ENCODE results near the gene IL2RA.
"Not testable (repeated sequence)": the region's sequence is repeated elsewhere in the genome, so short reads cannot be mapped to it uniquely, and the experiment has no call there.

Gene IL2RA

GRCh38 chr10:6013413-6014192 is 48.6 kb downstream of the IL2RA start:
- DNase-seq (ENCODE audit: low spot score): no peak

GRCh38 chr10:6012121-6012905 is 49.9 kb downstream of the IL2RA start:
- no peak for DNase-seq (ENCODE audit: low spot score)

GRCh38 chr10:6011558-6011957 is 50.6 kb downstream of the IL2RA start:
- no peak for DNase-seq (ENCODE audit: low spot score)

- no peak for DNase-seq (ENCODE audit: low spot score)
Observed at GRCh38 chr10:6010569-6010968, 51.6 kb downstream of the IL2RA start.

GRCh38 chr10:6009961-6010360 is 52.2 kb downstream of the IL2RA start:
- no peak for DNase-seq (ENCODE audit: low spot score)

- no peak for DNase-seq (ENCODE audit: low spot score)
Observed at GRCh38 chr10:6009150-6009549, 53.0 kb downstream of the IL2RA start.

- no peak for DNase-seq (ENCODE audit: low spot score)
Observed at GRCh38 chr10:6008497-6009142, 53.5 kb downstream of the IL2RA start.

- DNase-seq (ENCODE audit: low spot score): no peak
Observed at GRCh38 chr10:6006991-6007390, 55.2 kb downstream of the IL2RA start.

GRCh38 chr10:6006546-6006945 is 55.6 kb downstream of the IL2RA start:
- peak; percentile 34 for DNase-seq (ENCODE audit: low spot score)

- DNase-seq (ENCODE audit: low spot score): peak; percentile 73
Observed at GRCh38 chr10:6005856-6006395, 56.2 kb downstream of the IL2RA start.

- not testable (repeated sequence) for DNase-seq (ENCODE audit: low spot score)
Observed at GRCh38 chr10:6005161-6005804, 56.9 kb downstream of the IL2RA start.

- no peak for DNase-seq (ENCODE audit: low spot score)
Observed at GRCh38 chr10:6002809-6003510, 59.2 kb downstream of the IL2RA start.

- no peak for DNase-seq (ENCODE audit: low spot score)
Observed at GRCh38 chr10:5999440-6000165, 62.6 kb downstream of the IL2RA start.

GRCh38 chr10:5996696-5997095 is 65.5 kb downstream of the IL2RA start:
- DNase-seq (ENCODE audit: low spot score): no peak

- no peak for DNase-seq (ENCODE audit: low spot score)
Observed at GRCh38 chr10:5992398-5992797, 69.8 kb downstream of the IL2RA start.

GRCh38 chr10:5991708-5992107 is 70.5 kb downstream of the IL2RA start:
- no peak for DNase-seq (ENCODE audit: low spot score)

- DNase-seq (ENCODE audit: low spot score): no peak
Observed at GRCh38 chr10:5989756-5990155, 72.4 kb downstream of the IL2RA start.

- no peak for DNase-seq (ENCODE audit: low spot score)
Observed at GRCh38 chr10:5988336-5988920, 73.7 kb downstream of the IL2RA start.

GRCh38 chr10:5987747-5988146 is 74.4 kb downstream of the IL2RA start:
- DNase-seq (ENCODE audit: low spot score): peak; percentile 80

- DNase-seq (ENCODE audit: low spot score): no peak
Observed at GRCh38 chr10:5985029-5985428, 77.1 kb downstream of the IL2RA start.
